ENCODE data around the gene PRPF19. TPM values are rescaled to one million over a fixed set of nuclear protein-coding genes. Genes with fewer than 3 reads are reported as not detected.

The PRPF19 gene
- total RNA-seq, 5 donors from 2014 or later (not counting 1 experiment from before 2014, with no cell fraction given) = 81.7 to 106 (median 96.9) TPM

DNA sequence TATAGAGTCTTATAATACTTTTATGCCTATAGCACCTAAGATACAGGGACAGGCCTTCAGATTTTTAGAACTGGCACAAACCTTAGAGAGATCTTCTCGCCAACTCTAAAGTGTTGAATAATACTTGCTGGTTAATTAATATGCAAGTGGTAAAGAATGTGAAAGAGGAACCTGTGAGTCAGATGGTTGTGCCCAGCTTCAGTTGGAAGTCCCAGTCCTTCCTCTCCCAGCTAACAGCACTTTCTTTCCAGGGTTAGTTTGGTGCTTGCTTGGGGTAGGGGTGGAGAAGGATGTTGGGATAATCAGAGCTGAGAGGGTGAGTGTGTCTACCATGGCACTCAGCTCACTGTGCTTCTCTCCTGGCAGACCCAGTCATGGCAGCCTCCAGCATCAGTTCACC, 12.9 kb upstream of the PRPF19 start:
- H3K27ac Mint-ChIP-seq = no peak overlapping the region
- no peak overlapping the region for H3K4me3 ChIP-seq (ENCODE audit: control insufficient read depth in 1 of 2, extremely low read depth in 1 of 2, low read length in 1 of 2)
- H3K9me3 Mint-ChIP-seq = no peaks in the 10 kb centered on the region
- no peak overlapping the region for H3K4me3 Mint-ChIP-seq
- peaks cover 11 to 49% of the 10 kb centered on the region in 2 donors for H3K36me3 ChIP-seq (ENCODE audit: control insufficient read depth in 2 of 2, extremely low read depth in 1 of 2, insufficient read depth in 1 of 2, low read length in 1 of 2)
- peaks cover 26 to 39% (median 38%) of the 10 kb centered on the region in 3 donors for H3K4me1 Mint-ChIP-seq
- ChIA-PET POLR2A (no interaction called here), CTCF (interaction anchor here in 1 of 2 donors (0.6 kb wide), 1 partner anchor 20 kb away, joined by 3 read pairs; no protein-coding TSS in a partner anchor)
- no CpG with 5 or more reads among the region's 1 CpG for WGBS (ENCODE audit: insufficient coverage)
- peaks cover 47% of the 10 kb centered on the region for H3K36me3 Mint-ChIP-seq
- H3K27me3 ChIP-seq (replicated peaks in 1 of 2; ENCODE audit: control insufficient read depth in 2 of 2, extremely low read depth in 1 of 2, insufficient read depth in 2 of 2, low read length in 1 of 2) = peaks cover 0 to 33% of the 10 kb centered on the region in 2 experiments
- no peak overlapping the region for H3K27ac ChIP-seq (ENCODE audit: low read length)
- ATAC-seq (replicated peaks in 1 of 4) = no peak
- no peak for DNase-seq
- no peaks in the 10 kb centered on the region for H3K9me3 ChIP-seq
- peaks cover 8 to 14% of the 10 kb centered on the region in 2 donors for H3K27me3 Mint-ChIP-seq
- peaks cover 7 to 43% of the 10 kb centered on the region in 2 experiments for H3K4me1 ChIP-seq (ENCODE audit: control insufficient read depth in 1 of 2, extremely low read depth in 1 of 2, insufficient read depth in 2 of 2, low read length in 2 of 2)

DNA sequence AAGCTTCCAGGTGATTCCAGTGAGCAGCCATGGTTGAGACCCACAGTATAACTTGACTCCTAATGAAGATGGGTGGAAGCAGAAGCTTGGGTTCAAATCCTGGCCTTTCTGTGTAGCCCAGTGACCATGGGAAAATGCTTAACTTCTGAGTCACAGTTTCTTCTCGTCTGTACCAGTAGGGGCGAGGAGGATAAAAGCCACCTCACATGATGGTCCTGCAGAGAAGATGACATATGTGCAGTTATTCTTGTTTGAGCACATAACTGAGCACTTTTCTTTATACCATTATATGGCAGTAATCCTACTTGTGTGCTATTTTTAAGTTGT, 12.5 kb upstream of the PRPF19 start:
- ATAC-seq (replicated peaks in 1 of 4) = no peak
- no peak for DNase-seq
- Mint-ChIP-seq H3K4me1 (peaks cover 26 to 41% (median 38%) of the 10 kb centered on the region in 3 donors), H3K9me3 (no peaks in the 10 kb centered on the region), H3K27ac (no peak overlapping the region), H3K27me3 (peaks cover 8 to 11% of the 10 kb centered on the region in 2 donors), H3K4me3 (no peak overlapping the region), H3K36me3 (peaks cover 47% of the 10 kb centered on the region)
- peaks cover 0 to 28% of the 10 kb centered on the region in 2 experiments for H3K27me3 ChIP-seq (replicated peaks in 1 of 2; ENCODE audit: control insufficient read depth in 2 of 2, extremely low read depth in 1 of 2, insufficient read depth in 2 of 2, low read length in 1 of 2)
- WGBS (ENCODE audit: insufficient coverage) = no CpG with 5 or more reads among the region's 2 CpGs
- H3K4me3 ChIP-seq (ENCODE audit: control insufficient read depth in 1 of 2, extremely low read depth in 1 of 2, low read length in 1 of 2) = no peak overlapping the region
- no peak overlapping the region for H3K27ac ChIP-seq (ENCODE audit: low read length)
- ChIA-PET CTCF (interaction anchor here in 1 of 2 donors (0.6 kb wide), 1 partner anchor 19 kb away, joined by 3 read pairs; no protein-coding TSS in a partner anchor), POLR2A (interaction anchor here in 1 of 2 donors (0.6 kb wide), 1 partner anchor 508 kb away, joined by 4 read pairs; no protein-coding TSS in a partner anchor)
- no peaks in the 10 kb centered on the region for H3K9me3 ChIP-seq
- peaks cover 11 to 49% of the 10 kb centered on the region in 2 donors for H3K36me3 ChIP-seq (ENCODE audit: control insufficient read depth in 2 of 2, extremely low read depth in 1 of 2, insufficient read depth in 1 of 2, low read length in 1 of 2)
- H3K4me1 ChIP-seq (ENCODE audit: control insufficient read depth in 1 of 2, extremely low read depth in 1 of 2, insufficient read depth in 2 of 2, low read length in 2 of 2) = peaks cover 7 to 41% of the 10 kb centered on the region in 2 experiments

DNA sequence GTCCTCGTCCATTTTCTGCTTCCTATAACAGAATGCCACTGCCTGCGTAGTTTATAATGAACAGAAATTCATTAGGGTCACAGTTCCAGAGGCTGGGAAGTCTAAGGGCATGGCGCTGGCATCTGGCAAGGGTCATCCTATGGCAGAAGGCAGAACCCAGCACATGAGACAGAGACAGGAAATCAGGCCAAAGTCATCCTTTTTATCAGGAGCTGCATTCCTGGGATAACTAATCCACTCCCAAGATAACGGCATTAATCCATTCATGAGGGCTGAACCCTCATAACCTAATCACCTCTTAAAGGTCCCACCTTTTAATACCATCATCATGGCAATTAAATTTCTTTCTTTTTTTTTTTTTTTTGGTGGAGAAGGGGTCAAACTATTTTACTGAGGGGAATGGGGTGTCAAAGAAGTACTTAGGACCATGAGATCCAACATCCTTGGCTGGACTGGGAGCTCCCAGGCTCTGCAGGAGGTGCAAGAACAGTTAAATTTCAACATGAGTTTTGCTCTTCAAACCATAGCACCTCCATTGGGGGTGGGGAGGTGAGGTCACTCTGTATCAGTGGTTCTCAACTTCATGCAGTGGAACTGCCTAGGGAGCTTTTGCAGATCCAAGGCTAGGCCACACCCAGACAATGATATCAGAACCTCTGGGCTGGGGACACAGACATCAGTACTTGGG, 12.0 kb upstream of the PRPF19 start:
- Mint-ChIP-seq H3K4me1 (peaks cover 30 to 44% (median 41%) of the 10 kb centered on the region in 3 donors), H3K36me3 (peaks cover 45% of the 10 kb centered on the region), H3K4me3 (no peak overlapping the region), H3K27ac (no peak overlapping the region), H3K9me3 (no peaks in the 10 kb centered on the region), H3K27me3 (peaks cover 7 to 8% of the 10 kb centered on the region in 2 donors)
- ChIA-PET CTCF (interaction anchor here (0.6 kb wide), 2 partner anchors 19 to 32 kb away, joined by 3 to 6 read pairs; no protein-coding TSS in a partner anchor), POLR2A (interaction anchor here in 1 of 2 donors (0.6 kb wide), 1 partner anchor 508 kb away, joined by 4 read pairs; no protein-coding TSS in a partner anchor)
- WGBS (ENCODE audit: insufficient coverage) = 100% methylated on average over 2 of the region's 4 CpGs
- H3K4me3 ChIP-seq (ENCODE audit: control insufficient read depth in 1 of 2, extremely low read depth in 1 of 2, low read length in 1 of 2) = no peak overlapping the region
- ATAC-seq (replicated peaks in 1 of 4) (no peak), DNase-seq (no peak)
- peaks cover 11 to 49% of the 10 kb centered on the region in 2 donors for H3K36me3 ChIP-seq (ENCODE audit: control insufficient read depth in 2 of 2, extremely low read depth in 1 of 2, insufficient read depth in 1 of 2, low read length in 1 of 2)
- H3K27me3 ChIP-seq (replicated peaks in 1 of 2; ENCODE audit: control insufficient read depth in 2 of 2, extremely low read depth in 1 of 2, insufficient read depth in 2 of 2, low read length in 1 of 2) = peaks cover 0 to 23% of the 10 kb centered on the region in 2 experiments
- H3K27ac ChIP-seq (ENCODE audit: low read length) = no peak overlapping the region
- no peaks in the 10 kb centered on the region for H3K9me3 ChIP-seq
- H3K4me1 ChIP-seq (ENCODE audit: control insufficient read depth in 1 of 2, extremely low read depth in 1 of 2, insufficient read depth in 2 of 2, low read length in 2 of 2) = peaks cover 8 to 39% of the 10 kb centered on the region in 2 experiments

DNA sequence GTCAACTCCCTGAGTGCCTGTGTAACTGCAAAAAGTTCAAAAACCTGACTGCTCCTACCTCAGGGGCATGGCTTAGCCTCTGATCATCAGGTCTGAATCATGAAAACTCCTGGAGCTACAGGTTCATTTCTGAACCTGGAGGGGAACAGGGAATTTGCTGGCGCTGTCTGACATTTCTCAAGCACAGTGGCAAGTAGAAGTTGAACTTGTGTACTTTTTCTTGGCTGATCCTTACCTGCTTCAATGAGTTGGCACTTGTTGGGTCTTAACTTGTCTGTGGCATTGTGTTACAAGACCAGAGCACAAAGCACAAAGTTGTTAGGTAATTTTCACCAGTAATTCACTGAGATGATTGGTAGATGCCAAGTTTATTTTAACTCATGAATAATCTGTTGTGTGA, 10.9 kb upstream of the PRPF19 start:
- H3K4me3 Mint-ChIP-seq = peak overlapping the region in 1 of 3 donors; percentile 30
- Histone ChIP-seq H3K27me3 (replicated peaks in 1 of 2; ENCODE audit: control insufficient read depth in 2 of 2, extremely low read depth in 1 of 2, insufficient read depth in 2 of 2, low read length in 1 of 2) (peaks cover 0 to 14% of the 10 kb centered on the region in 2 experiments), H3K4me3 (ENCODE audit: control insufficient read depth in 1 of 2, extremely low read depth in 1 of 2, low read length in 1 of 2) (no peak overlapping the region), H3K9me3 (no peaks in the 10 kb centered on the region), H3K4me1 (ENCODE audit: control insufficient read depth in 1 of 2, extremely low read depth in 1 of 2, insufficient read depth in 2 of 2, low read length in 2 of 2) (peaks cover 19 to 48% of the 10 kb centered on the region in 2 experiments), H3K36me3 (ENCODE audit: control insufficient read depth in 2 of 2, extremely low read depth in 1 of 2, insufficient read depth in 1 of 2, low read length in 1 of 2) (peaks cover 7 to 41% of the 10 kb centered on the region in 2 donors), H3K27ac (ENCODE audit: low read length) (no peak overlapping the region)
- H3K4me1 Mint-ChIP-seq = peaks cover 41 to 50% (median 48%) of the 10 kb centered on the region in 3 donors
- 100% methylated on average over 1 of the region's 1 CpG for WGBS (ENCODE audit: insufficient coverage)
- H3K27ac Mint-ChIP-seq = peak overlapping the region in 1 of 2 donors; percentile 24
- no peaks in the 10 kb centered on the region for H3K9me3 Mint-ChIP-seq
- ATAC-seq (replicated peaks in 1 of 4) = no peak
- ChIA-PET CTCF (no interaction called here), POLR2A (interaction anchor here in 1 of 2 donors (0.7 kb wide), 1 partner anchor 10 kb away, joined by 3 read pairs; no protein-coding TSS in a partner anchor)
- no peak for DNase-seq
- H3K36me3 Mint-ChIP-seq = peaks cover 34% of the 10 kb centered on the region
- peaks cover under 1% of the 10 kb centered on the region in 2 donors for H3K27me3 Mint-ChIP-seq

DNA sequence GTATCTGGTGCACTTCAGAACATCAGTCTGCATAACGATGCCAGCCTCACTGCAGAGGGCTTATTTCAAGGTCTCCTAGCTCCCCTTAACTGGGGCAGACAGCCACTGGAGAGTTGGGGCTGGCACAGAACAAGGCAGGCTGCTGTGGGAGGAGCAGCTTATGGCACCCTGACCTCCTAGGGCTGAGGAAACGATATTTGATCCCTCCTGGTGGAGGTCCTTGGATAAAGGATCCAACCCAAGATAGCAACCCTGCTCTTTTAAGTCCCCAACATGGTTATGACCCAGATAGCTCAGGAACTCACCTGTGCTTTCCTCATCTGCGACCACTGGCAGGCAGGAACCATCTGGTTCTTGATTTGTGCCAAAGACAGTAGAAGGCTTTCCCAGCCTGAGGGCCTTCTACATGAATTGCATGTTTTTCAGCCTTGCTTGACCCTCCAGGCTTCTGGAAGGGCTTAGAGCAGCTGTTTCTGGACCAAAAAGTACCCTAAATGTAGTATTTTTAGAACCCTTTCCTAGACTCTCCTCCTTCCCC, 10.4 kb upstream of the PRPF19 start:
- peaks cover 23 to 53% of the 10 kb centered on the region in 2 experiments for H3K4me1 ChIP-seq (ENCODE audit: control insufficient read depth in 1 of 2, extremely low read depth in 1 of 2, insufficient read depth in 2 of 2, low read length in 2 of 2)
- CTCF ChIA-PET = interaction anchor here in 1 of 2 donors (0.9 kb wide), 1 partner anchor 12 kb away, joined by 4 read pairs; no protein-coding TSS in a partner anchor
- H3K9me3 Mint-ChIP-seq = no peaks in the 10 kb centered on the region

More for the DNA sequence above, 10.4 kb upstream of the PRPF19 start:
- peaks cover 28% of the 10 kb centered on the region for H3K36me3 Mint-ChIP-seq
- H3K9me3 ChIP-seq = no peaks in the 10 kb centered on the region
- H3K27ac ChIP-seq (ENCODE audit: low read length) = peak overlapping the region; percentile 13
- H3K36me3 ChIP-seq (ENCODE audit: control insufficient read depth in 2 of 2, extremely low read depth in 1 of 2, insufficient read depth in 1 of 2, low read length in 1 of 2) = peaks cover 5 to 36% of the 10 kb centered on the region in 2 donors
- ATAC-seq (replicated peaks in 1 of 4) (no peak), DNase-seq (no peak)
- WGBS (ENCODE audit: insufficient coverage) = 83% methylated on average over 1 of the region's 3 CpGs
- no peaks in the 10 kb centered on the region for H3K27me3 Mint-ChIP-seq
- POLR2A ChIA-PET = no interaction called here
- peaks cover 0 to 8% of the 10 kb centered on the region in 2 experiments for H3K27me3 ChIP-seq (replicated peaks in 1 of 2; ENCODE audit: control insufficient read depth in 2 of 2, extremely low read depth in 1 of 2, insufficient read depth in 2 of 2, low read length in 1 of 2)
- H3K4me3 ChIP-seq (ENCODE audit: control insufficient read depth in 1 of 2, extremely low read depth in 1 of 2, low read length in 1 of 2) = no peak overlapping the region
- H3K4me1 Mint-ChIP-seq = peaks cover 46 to 56% (median 51%) of the 10 kb centered on the region in 3 donors
- peak overlapping the region in 2 of 3 donors; percentile 22 to 30 for H3K4me3 Mint-ChIP-seq
- peak overlapping the region in 1 of 2 donors; percentile 24 for H3K27ac Mint-ChIP-seq

Measured in T-cell (primary cell).